SK-N-SH (cell line): ENCODE data around the gene E2F3. TPM values are rescaled to one million over a fixed set of nuclear protein-coding genes. Genes with fewer than 3 reads are reported as not detected.

Experiments
- CTCF ChIA-PET: fragments of 300-600, 350-600 bp; formaldehyde crosslinking; extraction: SDS; loops from one replicate; lab custom pipeline; 2021; lab: Yijun Ruan, JAX
- POLR2A ChIA-PET: fragments of 350-600 bp; sonication (Branson Sonifier 250); formaldehyde crosslinking; extraction: SDS; loops from one replicate; lab custom pipeline; 2020; ENCODE audit warnings: antibody characterized with exemption, inconsistent platforms; lab: Yijun Ruan, JAX
- DNase-seq: peaks from one replicate; pipeline ENCODE4 v3.0.0; 2012
- H2AFZ ChIP-seq: fragments of 200-600 bp; sonication (generic); 2 replicates; pipeline ENCODE4 v1.8.1; 2016; ENCODE audit warnings: antibody characterized with exemption, mild to moderate bottlenecking, low read depth
- H3F3A ChIP-seq: fragments of 200-600 bp; sonication (generic); replicated peaks from 2 replicates; pipeline ENCODE3; 2016; ENCODE audit warnings: antibody characterized with exemption, mild to moderate bottlenecking; ENCODE audit not compliant: insufficient read depth
- H3K27ac ChIP-seq, 2 experiments: fragments of 200-500 bp in 1 of 2; fragments of 200-600 bp in 1 of 2; sonication (Bioruptor generic) in 1 of 2; sonication (generic), shearing (Covaris generic) in 1 of 2; 2 replicates each; pipeline versions ENCODE4 v1.5.1 to v1.6.1; 2014 to 2016; ENCODE audit warnings: low read depth in 2 of 2, inconsistent platforms in 1 of 2, low read length in 1 of 2, mild to moderate bottlenecking in 1 of 2, mixed read lengths in 1 of 2
- H3K27me3 ChIP-seq: fragments of 200-600 bp; sonication (generic), shearing (Covaris generic); 2 replicates; pipeline ENCODE4 v1.6.1; 2016; ENCODE audit warnings: mixed run types; ENCODE audit not compliant: insufficient read depth
- H3K36me3 ChIP-seq, 2 experiments: fragments of 200-500 bp in 1 of 2; fragments of 200-600 bp in 1 of 2; sonication (Bioruptor generic) in 1 of 2; sonication (generic) in 1 of 2; replicated peaks in 1 of 2; 2 replicates each; pipeline versions ENCODE3 to v1.5.1; 2014 to 2016; ENCODE audit warnings: low read length in 1 of 2, mild to moderate bottlenecking in 1 of 2; ENCODE audit not compliant: insufficient read depth in 2 of 2, control insufficient read depth in 1 of 2
- H3K4me1 ChIP-seq, 2 experiments: fragments of 200-500 bp in 1 of 2; fragments of 200-600 bp in 1 of 2; sonication (Bioruptor generic) in 1 of 2; sonication (generic), shearing (Covaris generic) in 1 of 2; 2 replicates each; pipeline versions ENCODE4 v1.5.1 to v1.6.1; 2014 to 2016; ENCODE audit warnings: low read depth in 1 of 2, low read length in 1 of 2, mixed run types in 1 of 2; ENCODE audit not compliant: insufficient read depth in 2 of 2, control insufficient read depth in 1 of 2
- H3K4me2 ChIP-seq: fragments of 200-600 bp; sonication (generic), shearing (Covaris generic); 2 replicates; pipeline ENCODE4 v1.6.1; 2017; ENCODE audit warnings: mixed run types
- H3K4me3 ChIP-seq, 2 experiments: fragments of 200-500 bp in 1 of 2; fragments of 200-600 bp in 1 of 2; sonication (Bioruptor generic) in 1 of 2; sonication (generic), shearing (Covaris generic) in 1 of 2; 2 replicates each; pipeline versions ENCODE4 v1.5.1 to v1.8.1; 2014 to 2016; ENCODE audit warnings: low read depth in 2 of 2, inconsistent platforms in 1 of 2, low read length in 1 of 2, mild to moderate bottlenecking in 1 of 2, mixed read lengths in 1 of 2, moderate library complexity in 1 of 2
- H3K79me2 ChIP-seq: fragments of 200-600 bp; sonication (generic); 2 replicates; pipeline ENCODE4 v1.8.1; 2017; ENCODE audit warnings: mild to moderate bottlenecking; ENCODE audit not compliant: insufficient read depth
- H3K9ac ChIP-seq: fragments of 200-600 bp; sonication (generic); 2 replicates; pipeline ENCODE4 v1.6.1; 2017; ENCODE audit warnings: mixed run types
- H3K9me2 ChIP-seq: fragments of 200-600 bp; sonication (generic); 2 replicates; pipeline ENCODE4 v1.6.1; 2017; ENCODE audit warnings: mixed run types
- H3K9me3 ChIP-seq: fragments of 200-600 bp; sonication (generic); 2 replicates; pipeline ENCODE4 v1.6.1; 2017; ENCODE audit warnings: mixed run types, mild to moderate bottlenecking, moderate library complexity
- H4K20me1 ChIP-seq: fragments of 200-600 bp; sonication (generic); 2 replicates; pipeline ENCODE4 v1.6.1; 2017; ENCODE audit warnings: mild to moderate bottlenecking, mixed run types; ENCODE audit not compliant: insufficient read depth
- CHD2 ChIP-seq: fragments of 150-350 bp; IDR thresholded peaks from 2 replicates; pipeline ENCODE4 v1.6.1; 2018; ENCODE audit warnings: low read length; ENCODE audit not compliant: partially characterized antibody
- EZH2phosphoT487 ChIP-seq: fragments of 200-600 bp; sonication (generic); IDR thresholded peaks from 2 replicates; pipeline ENCODE4 v1.6.1; 2017; ENCODE audit warnings: low read depth, mixed run types, mild to moderate bottlenecking, antibody characterized with exemption, moderate library complexity, borderline replicate concordance
- FOSL2 ChIP-seq: IDR thresholded peaks from 2 replicates; pipeline ENCODE4 v1.4.0; 2012; ENCODE audit warnings: low read depth, mild to moderate bottlenecking, moderate library complexity, borderline replicate concordance
- FOXJ3 ChIP-seq: sonication (generic); formaldehyde crosslinking; IDR thresholded peaks from 2 replicates; pipeline ENCODE4 v1.5.1; 2020; ENCODE audit warnings: mild to moderate bottlenecking, missing genetic modification reagents
- FOXM1 ChIP-seq: IDR thresholded peaks from 2 replicates; pipeline ENCODE4 v1.4.0; 2012; ENCODE audit warnings: low read depth, mild to moderate bottlenecking
- GABPA ChIP-seq: IDR thresholded peaks from 2 replicates; pipeline ENCODE4 v1.4.0; 2012; ENCODE audit warnings: low read depth, mild to moderate bottlenecking
- GATA2 ChIP-seq: sonication (generic); formaldehyde crosslinking; IDR thresholded peaks from 2 replicates; pipeline ENCODE4 v1.5.0; 2020; ENCODE audit warnings: mild to moderate bottlenecking, missing genetic modification reagents
- JUND ChIP-seq: IDR thresholded peaks from 2 replicates; pipeline ENCODE4 v1.4.0; 2012
- MEF2A ChIP-seq: IDR thresholded peaks from 2 replicates; pipeline ENCODE4 v1.4.0; 2012; ENCODE audit warnings: low read depth, borderline replicate concordance
- MXI1 ChIP-seq: IDR thresholded peaks from 2 replicates; pipeline ENCODE4 v1.6.1; 2012; ENCODE audit warnings: mild to moderate bottlenecking, low read depth, low read length, improper control_type of control experiment
- NFIC ChIP-seq: IDR thresholded peaks from 2 replicates; pipeline ENCODE4 v1.4.0; 2012; ENCODE audit warnings: borderline replicate concordance
- NRF1 ChIP-seq: IDR thresholded peaks from 2 replicates; pipeline ENCODE4 v1.6.1; 2012; ENCODE audit warnings: low read depth, mild to moderate bottlenecking, low read length
- POLR2AphosphoS5 ChIP-seq: IDR thresholded peaks from 2 replicates; pipeline ENCODE4 v1.6.1; 2012; ENCODE audit warnings: low read depth, low read length
- RAD21 ChIP-seq: IDR thresholded peaks from 2 replicates; pipeline ENCODE4 v1.6.1; 2012; ENCODE audit warnings: mild to moderate bottlenecking, low read length
- RCOR1 ChIP-seq: fragments of 150-350 bp; IDR thresholded peaks from 2 replicates; pipeline ENCODE4 v1.6.1; 2017; ENCODE audit warnings: antibody characterized with exemption, low read length
- RFX5 ChIP-seq: IDR thresholded peaks from 2 replicates; pipeline ENCODE4 v1.6.1; 2012; ENCODE audit warnings: mild to moderate bottlenecking, improper control_type of control experiment, low read length
- RXRA ChIP-seq: IDR thresholded peaks from 2 replicates; pipeline ENCODE4 v1.4.0; 2012; ENCODE audit warnings: low read depth, mild to moderate bottlenecking, borderline replicate concordance
- SIN3A ChIP-seq: IDR thresholded peaks from 2 replicates; pipeline ENCODE4 v1.6.1; 2012; ENCODE audit warnings: low read depth, mild to moderate bottlenecking, low read length, moderate library complexity, borderline replicate concordance
- TAF1 ChIP-seq: IDR thresholded peaks from 2 replicates; pipeline ENCODE4 v1.6.1; 2012; ENCODE audit warnings: low read depth, mild to moderate bottlenecking, low read length, moderate library complexity, borderline replicate concordance
- TCF12 ChIP-seq: IDR thresholded peaks from 2 replicates; pipeline ENCODE4 v1.4.0; 2012
- TEAD4 ChIP-seq: IDR thresholded peaks from 2 replicates; pipeline ENCODE4 v1.4.0; 2012; ENCODE audit warnings: mild to moderate bottlenecking, borderline replicate concordance; ENCODE audit not compliant: insufficient read depth
- YY1 ChIP-seq: IDR thresholded peaks from 2 replicates; pipeline ENCODE4 v1.4.0; 2012; ENCODE audit warnings: low read depth, mild to moderate bottlenecking
- WGBS: methylation state at CpG from one replicate; pipeline ENCODE4 v1.1.6; 2017; ENCODE audit warnings: low lambda C conversion rate; 5-methylcytosine and 5-hydroxymethylcytosine counted together
- polyA plus RNA-seq, 3 experiments: library from polyadenylated mRNA; depleted of rRNA; stranded (reverse); fragments of >200 nt; gene quantifications; 2 replicates each; pipeline ENCODE4 v1.2.3, GENCODE V29; 2012
- TF ChIP-seq, protein P1 (sequence below): IDR thresholded peaks from 2 replicates; pipeline ENCODE4; 2012
- TF ChIP-seq, protein P2 (sequence below): IDR thresholded peaks from 2 replicates; pipeline ENCODE4 v1.4.0; 2012; ENCODE audit warnings: low read depth
- TF ChIP-seq, protein P3 (sequence below): IDR thresholded peaks from 2 replicates; pipeline ENCODE4 v1.4.0; 2012; ENCODE audit warnings: low read depth, borderline replicate concordance
- TF ChIP-seq, protein P4 (sequence below): fragments of 150-350 bp; IDR thresholded peaks from 2 replicates; pipeline ENCODE4 v1.6.1; 2016; ENCODE audit warnings: mild to moderate bottlenecking, low read depth, low read length
- TF ChIP-seq, protein P5 (sequence below): fragments of 150-350 bp; IDR thresholded peaks from 2 replicates; pipeline ENCODE4 v1.6.1; 2017; ENCODE audit warnings: antibody characterized with exemption, low read length, low read depth, borderline replicate concordance
- TF ChIP-seq, protein P6 (sequence below): IDR thresholded peaks from 2 replicates; pipeline ENCODE4 v1.4.0; 2012; ENCODE audit warnings: low read depth, borderline replicate concordance

E2F3 gene
- polyA plus RNA-seq, 1 of the 3 experiments (the other 2 are of a cell fraction): 12.7 TPM

DNA sequence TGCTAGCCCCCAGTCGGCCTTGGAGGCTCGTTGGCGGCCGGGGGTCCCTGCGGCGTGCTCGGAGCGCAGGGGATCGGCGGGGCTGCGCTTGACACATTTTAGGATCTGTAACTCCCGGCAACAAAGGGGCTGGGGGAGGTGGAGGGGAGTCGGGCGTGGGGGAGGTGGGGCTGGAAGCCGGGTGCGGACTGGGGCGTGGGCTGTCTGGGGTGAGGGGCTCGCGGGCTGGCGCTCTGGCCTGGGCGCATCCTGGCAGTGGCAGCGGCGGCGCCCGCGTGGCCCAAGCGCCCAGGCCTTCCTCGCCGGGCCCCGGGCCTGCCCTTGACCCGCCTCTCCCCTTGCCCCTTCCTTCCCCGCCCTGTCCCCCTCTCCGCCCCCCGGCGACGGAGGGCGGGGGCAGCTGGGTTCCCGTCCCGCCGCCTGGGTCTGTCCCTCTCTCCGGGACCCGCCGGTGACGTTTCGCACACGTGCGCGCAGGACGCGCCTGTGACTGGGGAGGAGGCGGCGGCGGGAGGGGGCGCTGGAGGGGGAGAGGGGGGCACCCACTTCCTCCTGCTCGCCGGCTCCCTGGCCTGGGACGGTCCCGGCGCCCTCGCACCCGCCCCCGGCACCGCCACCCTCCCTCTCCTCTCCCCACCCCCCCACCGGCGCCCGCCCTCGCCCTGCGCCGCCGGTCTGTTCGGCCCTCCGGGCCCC is 1.5 kb downstream of the E2F3 start:
- Histone ChIP-seq H2AFZ (no peak overlapping the region), H3K9me3 (no peaks in the 10 kb centered on the region), H3K27me3 (no peaks in the 10 kb centered on the region), H3K9ac (peak overlapping the region; percentile 99), H3F3A (peaks cover 11% of the 10 kb centered on the region), H3K79me2 (peaks cover 51% of the 10 kb centered on the region), H3K4me1 (peaks cover 2 to 5% of the 10 kb centered on the region in 2 experiments; a peak in 1 of 4 replicates), H3K9me2 (no peaks in the 10 kb centered on the region), H3K36me3 (peaks cover 18 to 26% of the 10 kb centered on the region in 2 experiments), H3K4me2 (peak overlapping the region; percentile 92), H4K20me1 (peaks cover 36% of the 10 kb centered on the region), H3K4me3 (peak overlapping the region; percentile 83 to 86), H3K27ac (peak overlapping the region; percentile 93 to 97)
- WGBS: 1% methylated on average over 15 of the region's 72 CpGs
- POLR2A ChIA-PET: interaction anchor here (1.2 kb wide), 1 partner anchor 10 kb away, joined by 3 read pairs; no protein-coding TSS in a partner anchor
- CTCF ChIA-PET: interaction anchor here (1.0 to 3.9 kb wide), 9 partner anchors 14 to 131 kb away, joined by 3 to 26 read pairs (median 6); partner anchors contain the start of gene CDKAL1
- peak; percentile 87 for DNase-seq
- TF ChIP-seq NFIC: no peak
- no peak for TF ChIP-seq YY1
- no peak for TF ChIP-seq EZH2phosphoT487
- TF ChIP-seq, protein P1, sequence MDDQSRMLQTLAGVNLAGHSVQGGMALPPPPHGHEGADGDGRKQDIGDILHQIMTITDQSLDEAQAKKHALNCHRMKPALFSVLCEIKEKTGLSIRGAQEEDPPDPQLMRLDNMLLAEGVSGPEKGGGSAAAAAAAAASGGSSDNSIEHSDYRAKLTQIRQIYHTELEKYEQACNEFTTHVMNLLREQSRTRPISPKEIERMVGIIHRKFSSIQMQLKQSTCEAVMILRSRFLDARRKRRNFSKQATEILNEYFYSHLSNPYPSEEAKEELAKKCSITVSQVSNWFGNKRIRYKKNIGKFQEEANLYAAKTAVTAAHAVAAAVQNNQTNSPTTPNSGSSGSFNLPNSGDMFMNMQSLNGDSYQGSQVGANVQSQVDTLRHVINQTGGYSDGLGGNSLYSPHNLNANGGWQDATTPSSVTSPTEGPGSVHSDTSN: peak; percentile 10
- TF ChIP-seq, protein P2, sequence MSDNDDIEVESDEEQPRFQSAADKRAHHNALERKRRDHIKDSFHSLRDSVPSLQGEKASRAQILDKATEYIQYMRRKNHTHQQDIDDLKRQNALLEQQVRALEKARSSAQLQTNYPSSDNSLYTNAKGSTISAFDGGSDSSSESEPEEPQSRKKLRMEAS: peak; percentile 90
- no peak for TF ChIP-seq RFX5
- peak; percentile 2 for TF ChIP-seq CHD2
- no peak for TF ChIP-seq FOSL2
- TF ChIP-seq RAD21: no peak
- no peak for TF ChIP-seq MEF2A
- no peak for TF ChIP-seq NRF1
- TF ChIP-seq SIN3A: peak; percentile 58; the same call in 1 of the 2 replicates
- no peak for TF ChIP-seq JUND
- TF ChIP-seq, protein P3, sequence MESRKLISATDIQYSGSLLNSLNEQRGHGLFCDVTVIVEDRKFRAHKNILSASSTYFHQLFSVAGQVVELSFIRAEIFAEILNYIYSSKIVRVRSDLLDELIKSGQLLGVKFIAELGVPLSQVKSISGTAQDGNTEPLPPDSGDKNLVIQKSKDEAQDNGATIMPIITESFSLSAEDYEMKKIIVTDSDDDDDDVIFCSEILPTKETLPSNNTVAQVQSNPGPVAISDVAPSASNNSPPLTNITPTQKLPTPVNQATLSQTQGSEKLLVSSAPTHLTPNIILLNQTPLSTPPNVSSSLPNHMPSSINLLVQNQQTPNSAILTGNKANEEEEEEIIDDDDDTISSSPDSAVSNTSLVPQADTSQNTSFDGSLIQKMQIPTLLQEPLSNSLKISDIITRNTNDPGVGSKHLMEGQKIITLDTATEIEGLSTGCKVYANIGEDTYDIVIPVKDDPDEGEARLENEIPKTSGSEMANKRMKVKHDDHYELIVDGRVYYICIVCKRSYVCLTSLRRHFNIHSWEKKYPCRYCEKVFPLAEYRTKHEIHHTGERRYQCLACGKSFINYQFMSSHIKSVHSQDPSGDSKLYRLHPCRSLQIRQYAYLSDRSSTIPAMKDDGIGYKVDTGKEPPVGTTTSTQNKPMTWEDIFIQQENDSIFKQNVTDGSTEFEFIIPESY: no peak
- TF ChIP-seq GABPA: peak; percentile 31; the same call in 1 of the 2 replicates
- no peak for TF ChIP-seq FOXJ3 (CRISPR knock-in tag)
- TF ChIP-seq, protein P4, sequence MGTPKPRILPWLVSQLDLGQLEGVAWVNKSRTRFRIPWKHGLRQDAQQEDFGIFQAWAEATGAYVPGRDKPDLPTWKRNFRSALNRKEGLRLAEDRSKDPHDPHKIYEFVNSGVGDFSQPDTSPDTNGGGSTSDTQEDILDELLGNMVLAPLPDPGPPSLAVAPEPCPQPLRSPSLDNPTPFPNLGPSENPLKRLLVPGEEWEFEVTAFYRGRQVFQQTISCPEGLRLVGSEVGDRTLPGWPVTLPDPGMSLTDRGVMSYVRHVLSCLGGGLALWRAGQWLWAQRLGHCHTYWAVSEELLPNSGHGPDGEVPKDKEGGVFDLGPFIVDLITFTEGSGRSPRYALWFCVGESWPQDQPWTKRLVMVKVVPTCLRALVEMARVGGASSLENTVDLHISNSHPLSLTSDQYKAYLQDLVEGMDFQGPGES: no peak
- peak; percentile 92 for TF ChIP-seq MXI1
- 0 out of 2 replicates have a peak, but pooled peaks have one; percentile 26 for TF ChIP-seq TCF12
- no peak for TF ChIP-seq RCOR1
- no peak for TF ChIP-seq TEAD4
- peak; percentile 45 for TF ChIP-seq TAF1
- TF ChIP-seq, protein P5, sequence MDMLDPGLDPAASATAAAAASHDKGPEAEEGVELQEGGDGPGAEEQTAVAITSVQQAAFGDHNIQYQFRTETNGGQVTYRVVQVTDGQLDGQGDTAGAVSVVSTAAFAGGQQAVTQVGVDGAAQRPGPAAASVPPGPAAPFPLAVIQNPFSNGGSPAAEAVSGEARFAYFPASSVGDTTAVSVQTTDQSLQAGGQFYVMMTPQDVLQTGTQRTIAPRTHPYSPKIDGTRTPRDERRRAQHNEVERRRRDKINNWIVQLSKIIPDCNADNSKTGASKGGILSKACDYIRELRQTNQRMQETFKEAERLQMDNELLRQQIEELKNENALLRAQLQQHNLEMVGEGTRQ: peak; percentile 54; the same call in 1 of the 2 replicates
- no peak for TF ChIP-seq GATA2 (CRISPR knock-in tag)
- no peak for TF ChIP-seq FOXM1
- TF ChIP-seq POLR2AphosphoS5: no peak; the same call in 1 of the 2 replicates
- TF ChIP-seq, protein P6, sequence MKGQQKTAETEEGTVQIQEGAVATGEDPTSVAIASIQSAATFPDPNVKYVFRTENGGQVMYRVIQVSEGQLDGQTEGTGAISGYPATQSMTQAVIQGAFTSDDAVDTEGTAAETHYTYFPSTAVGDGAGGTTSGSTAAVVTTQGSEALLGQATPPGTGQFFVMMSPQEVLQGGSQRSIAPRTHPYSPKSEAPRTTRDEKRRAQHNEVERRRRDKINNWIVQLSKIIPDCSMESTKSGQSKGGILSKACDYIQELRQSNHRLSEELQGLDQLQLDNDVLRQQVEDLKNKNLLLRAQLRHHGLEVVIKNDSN: peak; percentile 87
- TF ChIP-seq RXRA: peak; percentile 22; the same call in 1 of the 2 replicates
